Heart left ventricle (tissue), 16 donors: ENCODE data around the gene EVC. TPM values are rescaled to one million over a fixed set of nuclear protein-coding genes. Genes with fewer than 3 reads are reported as not detected.

Source experiments
- ATAC-seq, 4 donors: fragments of 200-7000 bp; cut with Tn5 transposase; one replicate each; pipeline ENCODE4 v1.9.1; 2020 to 2022; ENCODE audit warnings: moderate library complexity in 4 of 4, mild to moderate bottlenecking in 3 of 4, moderate number of reproducible peaks in 1 of 4
- DNase-seq, 5 donors: peaks; one replicate each; pipeline ENCODE4 v3.0.0-alpha.2; 2020
- H3K27ac ChIP-seq, 12 donors: fragments of 200-600 bp; sonication (generic) in 4 of 12; one replicate each; pipeline versions ENCODE4 v1.5.0 to v1.8.0; 2016 to 2022; ENCODE audit warnings: mild to moderate bottlenecking in 2 of 12
- H3K27me3 ChIP-seq, 9 donors: fragments of 200-600 bp; sonication (generic) in 2 of 9; one replicate each; pipeline versions ENCODE4 v1.5.1 to v1.8.0; 2016 to 2022; ENCODE audit warnings: mild to moderate bottlenecking in 3 of 9
- H3K36me3 ChIP-seq, 9 donors: fragments of 200-600 bp; sonication (generic) in 2 of 9; one replicate each; pipeline versions ENCODE4 v1.5.0 to v1.8.0; 2018 to 2022; ENCODE audit warnings: mild to moderate bottlenecking in 2 of 9
- H3K4me1 ChIP-seq, 12 donors: fragments of 200-600 bp; sonication (generic) in 4 of 12; one replicate each; pipeline versions ENCODE4 v1.5.0 to v1.8.0; 2016 to 2022; ENCODE audit warnings: mild to moderate bottlenecking in 3 of 12
- H3K4me3 ChIP-seq, 12 donors: fragments of 200-600 bp; sonication (generic) in 4 of 12; one replicate each; pipeline versions ENCODE4 v1.5.0 to v1.8.0; 2017 to 2022; ENCODE audit warnings: mild to moderate bottlenecking in 9 of 12, moderate library complexity in 4 of 12
- H3K9me3 ChIP-seq, 12 donors: fragments of 200-600 bp; sonication (generic) in 4 of 12; one replicate each; pipeline versions ENCODE4 v1.5.0 to v1.8.0; 2016 to 2022; ENCODE audit warnings: mild to moderate bottlenecking in 1 of 12
- POLR2A ChIP-seq, 2 donors: fragments of 450-650 bp; IDR thresholded peaks; one replicate each; pipeline ENCODE4 v1.6.1; 2017; ENCODE audit warnings: antibody characterized with exemption in 2 of 2, mild to moderate bottlenecking in 2 of 2, moderate library complexity in 2 of 2
- WGBS, 4 donors: extraction: QIAGEN DNeasy Blood & Tissue Kit in 2 of 4; methylation state at CpG; one replicate each; pipeline versions ENCODE4 v1.1.5 to v1.1.7; 2013 to 2018; 5-methylcytosine and 5-hydroxymethylcytosine counted together
- intact Hi-C, 10 donors: fragments of 100-400 bp; cut with DNase I; formaldehyde crosslinking; loops; one replicate each; pipeline versions ENCODE4 v1.11.1 to v1.14.2; 2022
- long read RNA-seq, 3 donors: library from polyadenylated mRNA; unstranded; transcript quantifications; one replicate each; pipeline ENCODE4 v2.0.0, GENCODE V29; 2020 to 2021
- polyA plus RNA-seq, 2 donors: library from polyadenylated mRNA; stranded (reverse); fragments of 200-250 nt; gene quantifications; one replicate each; pipeline ENCODE4 v1.2.3, GENCODE V29; 2013
- total RNA-seq, 9 donors: library from RNA; depleted of rRNA in 2 of 9; stranded (reverse); fragments of >200 nt in 2 of 9; fragmentation: NEBNext Ultra II Directional in 3 of 9; extraction: Animal tissue kit (Norgen Biotek cat#: 25700) in 3 of 9; gene quantifications; one replicate each; pipeline versions ENCODE4 v1.1.0 to v1.2.4, GENCODE V29; 2016 to 2023
- TF ChIP-seq, protein P1 (sequence below), 12 donors: fragments of 200-600 bp; sonication (generic) in 4 of 12; IDR thresholded peaks; one replicate each; pipeline versions ENCODE4 v1.5.0 to v1.8.0; 2018 to 2022; ENCODE audit warnings: antibody characterized with exemption in 12 of 12, mild to moderate bottlenecking in 5 of 12
- donor health status: ischemic (EF 13 %, LVEDD 7.1; RV severe dilation, severe dysfunction).
- donor health status: healthy with polysubstance abuse.
- donor health status: DM: no; HTN: yes; CAD: no.
- donor health status: DM: no; HTN: no; CAD: no.
- donor health status: ischemic (EF 25% LVEDD 6.9; RV normal size, moderate dysfunction).
- donor health status: ischemic (EF 25% LVEDD 5.7; RV mildly dilated, moderate dysfunction).
- donor health status: healthy.
- donor health status: DM: yes; HTN: yes; CAD: no.
- donor health status: ischemic (EF 35%, LVEDD 5.7; RV mildly dilated, moderate dysfunction).
- donor health status: nonischemic (EF 11% LVEDD 7.7; RV severe dilation, severe dysfunction).
- donor health status: DM: yes; HTN: yes; CAD: no.
- donor health status: PGD.
- donor health status: ischemic (EF 29% LVEDD 5.4; RV normal size, mild dysfunction).
- donor health status: nonischemic (EF 23%, LVEDD 6.1; RV moderate dilation, normal function).

EVC gene
- total RNA-seq (10 to 100 TPM in 1 of 9 donors, 1 to 10 TPM in 8; 3.1 to 11.3 (median 4.2) TPM), polyA plus RNA-seq (1 to 10 TPM; 2.4 to 2.6 TPM)
- long read RNA-seq, donor 1, partial matches to known transcripts: 0 of 2 reads
- long read RNA-seq, donor 1, other reads (novel, unspliced or antisense): 2 of 2 reads
- long read RNA-seq, donor 2: 0 reads
- long read RNA-seq, donor 3, partial matches to known transcripts: 0 of 1 reads
- long read RNA-seq, donor 3, other reads (novel, unspliced or antisense): 1 of 1 reads

DNA sequence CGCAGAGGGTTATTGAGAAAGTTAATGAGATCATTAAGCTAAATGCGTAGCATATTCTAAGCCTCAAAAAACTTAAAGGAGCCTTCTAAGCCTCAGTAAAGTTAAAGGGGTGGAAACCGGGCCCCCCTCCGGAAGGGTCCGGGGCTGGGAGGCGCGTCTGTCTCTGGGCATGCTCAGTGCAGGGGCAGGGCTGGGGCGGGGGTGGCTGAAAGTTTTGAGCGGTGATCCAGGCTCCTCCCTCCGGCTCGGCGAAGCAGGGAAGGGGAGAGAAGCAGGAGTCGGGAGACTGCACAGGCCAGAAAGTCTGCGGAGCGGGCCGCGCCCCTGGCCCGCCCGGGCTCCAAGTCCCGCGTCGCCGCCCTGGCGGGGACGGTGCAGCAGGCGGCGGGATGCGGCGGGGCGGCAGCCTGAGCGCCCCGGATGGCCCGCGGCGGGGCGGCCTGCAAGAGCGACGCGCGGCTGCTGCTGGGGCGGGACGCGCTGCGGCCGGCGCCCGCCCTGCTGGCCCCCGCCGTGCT is at the start of gene EVC:
Gene EVC (plus strand): TSS at position 241 of the 518 bp plus-strand sequence. CDS start 180 bp downstream, at position 421.
- H3K27ac ChIP-seq: peak within 1 kb of the TSS in 11 of 12 donors; percentile 27 to 87 (median 50)
- intact Hi-C loops: no loop called here
- peak within 1 kb of the TSS; percentile 3 to 75 (median 54) for H3K4me3 ChIP-seq
- H3K36me3 ChIP-seq: peaks cover 0 to 8% (median 0%) of the 10 kb centered on the region in 9 donors
- H3K4me1 ChIP-seq: peaks cover 0 to 44% (median 18%) of the 10 kb centered on the region in 12 donors
- TF ChIP-seq POLR2A (IDR thresholded peaks at IDR 0.05): peak in 1 of 2 donors; percentile 25
- TF ChIP-seq, protein P1, sequence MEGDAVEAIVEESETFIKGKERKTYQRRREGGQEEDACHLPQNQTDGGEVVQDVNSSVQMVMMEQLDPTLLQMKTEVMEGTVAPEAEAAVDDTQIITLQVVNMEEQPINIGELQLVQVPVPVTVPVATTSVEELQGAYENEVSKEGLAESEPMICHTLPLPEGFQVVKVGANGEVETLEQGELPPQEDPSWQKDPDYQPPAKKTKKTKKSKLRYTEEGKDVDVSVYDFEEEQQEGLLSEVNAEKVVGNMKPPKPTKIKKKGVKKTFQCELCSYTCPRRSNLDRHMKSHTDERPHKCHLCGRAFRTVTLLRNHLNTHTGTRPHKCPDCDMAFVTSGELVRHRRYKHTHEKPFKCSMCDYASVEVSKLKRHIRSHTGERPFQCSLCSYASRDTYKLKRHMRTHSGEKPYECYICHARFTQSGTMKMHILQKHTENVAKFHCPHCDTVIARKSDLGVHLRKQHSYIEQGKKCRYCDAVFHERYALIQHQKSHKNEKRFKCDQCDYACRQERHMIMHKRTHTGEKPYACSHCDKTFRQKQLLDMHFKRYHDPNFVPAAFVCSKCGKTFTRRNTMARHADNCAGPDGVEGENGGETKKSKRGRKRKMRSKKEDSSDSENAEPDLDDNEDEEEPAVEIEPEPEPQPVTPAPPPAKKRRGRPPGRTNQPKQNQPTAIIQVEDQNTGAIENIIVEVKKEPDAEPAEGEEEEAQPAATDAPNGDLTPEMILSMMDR (IDR thresholded peaks at IDR 0.05): no peak
- ATAC-seq (peak; percentile 88 to 91 (median 90)), DNase-seq (peak; percentile 78 to 89 (median 86))
- H3K9me3 ChIP-seq: peaks cover 0 to 18% (median 7%) of the 10 kb centered on the region in 12 donors
- 0 to 1% (median 1%) methylated on average over 36 to 49 of the region's 49 CpGs for WGBS, 4 donors
- peaks cover 0 to 45% (median 8%) of the 10 kb centered on the region in 9 donors for H3K27me3 ChIP-seq

DNA sequence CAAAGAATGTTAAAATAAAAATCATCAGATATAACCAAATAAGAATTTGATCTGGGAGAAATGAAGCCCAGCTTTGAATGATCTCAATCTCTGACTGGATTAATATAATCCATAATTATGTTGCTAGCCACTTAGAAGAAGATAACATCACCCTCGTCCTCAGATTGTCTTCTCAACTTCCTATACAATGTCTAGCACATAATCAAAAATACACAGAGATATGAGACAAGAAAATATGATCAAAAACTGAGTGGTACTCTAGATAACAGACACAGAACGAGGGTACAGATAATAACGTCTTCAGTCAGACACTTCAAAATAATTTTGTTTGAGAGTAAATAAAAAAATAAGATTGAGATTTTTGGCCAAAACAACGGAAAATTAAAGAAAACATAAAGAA is 49.8 kb upstream of the EVC start:
- Histone ChIP-seq H3K4me1 (no peaks in the 10 kb centered on the region), H3K4me3 (no peak overlapping the region), H3K36me3 (peaks cover 0 to 57% (median 0%) of the 10 kb centered on the region in 9 donors), H3K9me3 (peaks cover 0 to 16% (median 4%) of the 10 kb centered on the region in 12 donors), H3K27ac (no peak overlapping the region), H3K27me3 (no peaks in the 10 kb centered on the region)
- TF ChIP-seq, protein P1 (IDR thresholded peaks at IDR 0.05): no peak
- no peak for TF ChIP-seq POLR2A (IDR thresholded peaks at IDR 0.05)
- WGBS, 4 donors: 74 to 82% (median 79%) methylated on average over 4 of the region's 4 CpGs
- ATAC-seq: no peak
- intact Hi-C loops: no loop called here
- DNase-seq: no peak

DNA sequence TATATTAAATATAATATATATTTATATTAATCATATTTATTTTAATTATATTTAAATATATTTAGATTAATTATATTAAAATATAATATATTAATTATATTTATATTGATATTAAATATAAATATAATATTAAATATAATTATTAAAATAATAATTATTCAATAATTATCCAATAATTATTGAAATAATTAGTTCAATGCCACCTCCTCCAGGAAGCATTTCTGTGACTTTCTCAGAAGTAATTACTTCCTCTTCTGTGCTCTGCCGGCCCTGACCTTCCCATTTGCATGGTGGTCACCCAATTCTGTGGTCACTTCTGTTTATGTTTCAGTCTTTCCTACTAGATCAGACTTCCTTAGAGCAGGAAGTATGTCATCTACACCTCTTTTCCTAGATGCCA is 48.4 kb upstream of the EVC start:
- Histone ChIP-seq H3K4me1 (no peaks in the 10 kb centered on the region), H3K27ac (no peak overlapping the region), H3K27me3 (no peaks in the 10 kb centered on the region), H3K36me3 (peaks cover 0 to 55% (median 0%) of the 10 kb centered on the region in 9 donors), H3K9me3 (peaks cover 0 to 20% (median 4%) of the 10 kb centered on the region in 12 donors), H3K4me3 (no peak overlapping the region)
- ATAC-seq: no peak
- 65 to 80% (median 66%) methylated on average over 1 of the region's 1 CpG for WGBS, 4 donors
- TF ChIP-seq, protein P1 (IDR thresholded peaks at IDR 0.05): no peak
- TF ChIP-seq POLR2A (IDR thresholded peaks at IDR 0.05): no peak
- intact Hi-C loops: no loop called here
- DNase-seq: no peak

DNA sequence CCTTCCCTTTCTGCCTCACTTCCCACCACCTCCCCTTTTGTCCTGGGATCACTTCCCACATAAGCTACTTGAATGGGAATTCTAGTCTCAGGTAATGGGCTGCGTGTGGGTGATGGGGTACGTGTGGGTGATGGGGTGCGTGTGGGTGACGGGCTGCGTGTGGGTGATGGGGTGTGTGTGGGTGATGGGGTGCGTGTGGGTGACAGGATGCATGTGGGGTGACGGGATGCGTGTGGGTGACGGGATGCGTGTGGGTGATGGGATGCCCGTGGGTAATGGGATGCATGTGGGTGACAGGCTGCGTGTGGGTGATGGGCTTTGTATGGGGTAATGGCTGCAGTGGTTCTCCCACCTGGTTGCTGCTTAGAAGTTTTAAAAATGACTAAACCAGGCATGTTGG is 46.2 kb upstream of the EVC start:
- DNase-seq (no peak), ATAC-seq (no peak)
- Histone ChIP-seq H3K4me1 (no peaks in the 10 kb centered on the region), H3K9me3 (peaks cover 0 to 20% (median 4%) of the 10 kb centered on the region in 12 donors), H3K27ac (no peak overlapping the region), H3K27me3 (no peaks in the 10 kb centered on the region), H3K36me3 (peaks cover 0 to 43% (median 0%) of the 10 kb centered on the region in 9 donors), H3K4me3 (no peak overlapping the region)
- TF ChIP-seq, protein P1 (IDR thresholded peaks at IDR 0.05): no peak
- no peak for TF ChIP-seq POLR2A (IDR thresholded peaks at IDR 0.05)
- 93 to 96% (median 95%) methylated on average over 12 of the region's 12 CpGs for WGBS, 4 donors
- intact Hi-C loops: no loop called here
